Fibroblast of skin of right biceps (primary cell): Measurements from ENCODE around the gene RAB5B.

Source experiments
- DNase-seq: peaks from one replicate; pipeline ENCODE4 v3.0.0-alpha.2; 2013

The RAB5B gene, protein sequence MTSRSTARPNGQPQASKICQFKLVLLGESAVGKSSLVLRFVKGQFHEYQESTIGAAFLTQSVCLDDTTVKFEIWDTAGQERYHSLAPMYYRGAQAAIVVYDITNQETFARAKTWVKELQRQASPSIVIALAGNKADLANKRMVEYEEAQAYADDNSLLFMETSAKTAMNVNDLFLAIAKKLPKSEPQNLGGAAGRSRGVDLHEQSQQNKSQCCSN

DNA sequence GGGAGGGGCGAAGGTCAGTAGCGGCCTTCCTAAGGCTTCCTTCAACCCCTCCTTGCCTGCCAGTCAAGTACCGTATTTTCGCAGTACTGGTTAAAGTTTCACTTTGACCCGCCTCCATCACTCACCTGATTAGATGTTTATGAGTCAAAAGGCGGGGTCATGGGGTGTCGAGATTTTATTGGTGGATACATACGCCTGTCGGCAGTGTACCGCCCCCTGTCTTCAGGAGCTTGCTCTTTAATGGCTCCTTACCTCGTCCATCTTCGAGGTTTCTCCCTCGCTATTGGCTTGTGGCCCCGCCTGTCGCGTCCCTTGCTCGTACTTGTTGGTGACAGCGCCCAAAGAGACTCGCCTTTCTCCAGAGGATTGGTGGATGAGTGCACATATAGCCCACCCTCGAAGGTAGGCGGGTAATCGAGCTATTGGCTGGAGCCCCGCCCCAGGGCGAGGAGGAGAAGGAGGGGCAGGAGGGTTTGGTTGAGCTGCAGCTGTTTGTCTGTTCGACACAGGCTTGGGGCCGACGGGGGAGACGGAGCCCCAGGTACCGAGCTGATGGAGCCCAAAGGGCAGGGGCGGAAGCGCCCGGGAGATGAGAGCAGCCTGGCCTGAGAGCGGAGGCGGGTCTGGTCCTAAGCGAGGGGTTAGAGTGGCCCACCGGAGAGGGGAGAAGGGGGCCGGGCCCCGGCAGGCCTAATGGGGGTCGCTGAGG lies at the start of gene RAB5B:
TSS of gene RAB5B (plus strand) at position 480 of the 709 bp plus-strand sequence. CDS start 12,883 bp downstream, outside the sequence.
- peak; percentile 100 for DNase-seq

DNA sequence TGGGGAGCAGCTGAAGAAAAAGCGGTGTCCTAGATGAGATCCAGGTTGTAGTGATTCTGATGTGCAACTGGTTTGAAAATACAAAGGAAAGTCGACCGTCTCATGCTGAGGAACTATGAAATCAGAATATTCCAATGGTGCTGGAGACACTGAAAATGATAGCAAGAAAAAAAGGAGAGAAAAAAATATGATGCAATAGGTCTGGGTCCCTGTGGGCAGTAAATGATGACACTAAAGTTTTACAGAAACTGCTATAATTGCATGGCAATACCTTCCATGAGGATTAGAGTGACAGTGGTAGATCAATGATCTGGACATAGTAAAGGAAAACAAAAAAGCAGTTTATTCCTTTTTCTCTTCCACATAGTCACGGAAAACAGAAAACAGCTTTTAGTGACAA lies 48.5 kb upstream of the RAB5B start:
- DNase-seq: no peak

DNA sequence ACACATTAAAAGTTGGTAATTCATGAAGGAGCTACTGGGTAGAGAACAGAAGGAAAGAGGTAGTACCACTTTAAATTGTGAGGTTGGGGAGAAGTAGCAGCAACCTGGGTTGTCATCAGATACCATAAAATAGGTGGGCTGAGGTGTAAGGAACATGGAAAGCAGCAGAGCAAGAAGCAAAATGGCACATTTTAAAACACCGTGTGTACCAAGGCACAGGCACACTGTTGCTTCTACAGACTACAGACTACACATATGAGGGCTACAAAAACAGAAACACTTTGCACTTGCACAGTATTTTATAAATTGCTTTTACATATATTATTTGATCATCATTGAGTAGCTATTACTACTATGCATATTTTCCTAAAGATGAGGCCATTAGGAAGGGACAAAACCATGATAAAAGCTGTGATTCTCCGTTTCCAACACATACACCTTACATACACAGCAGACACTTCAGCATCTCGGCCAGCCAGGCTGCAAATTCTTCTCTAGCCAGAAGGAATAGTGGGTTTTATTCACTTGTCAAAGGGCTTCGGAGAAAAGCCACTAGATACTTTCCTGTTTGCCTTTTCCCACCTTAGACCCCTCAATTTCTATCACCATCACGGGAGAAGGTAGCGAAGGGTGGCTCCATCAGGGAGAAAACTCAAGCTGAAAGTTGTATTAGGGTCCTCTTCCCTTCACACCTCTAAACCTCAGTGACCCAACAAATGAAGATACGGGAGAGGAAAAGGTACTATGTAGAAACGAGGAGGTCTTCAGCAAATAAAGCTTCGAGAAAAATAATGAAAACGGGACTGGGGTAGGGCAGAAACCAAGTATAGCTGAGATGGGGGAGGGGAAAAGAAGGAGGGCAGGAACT lies 47.8 kb upstream of the RAB5B start:
- DNase-seq: no peak

DNA sequence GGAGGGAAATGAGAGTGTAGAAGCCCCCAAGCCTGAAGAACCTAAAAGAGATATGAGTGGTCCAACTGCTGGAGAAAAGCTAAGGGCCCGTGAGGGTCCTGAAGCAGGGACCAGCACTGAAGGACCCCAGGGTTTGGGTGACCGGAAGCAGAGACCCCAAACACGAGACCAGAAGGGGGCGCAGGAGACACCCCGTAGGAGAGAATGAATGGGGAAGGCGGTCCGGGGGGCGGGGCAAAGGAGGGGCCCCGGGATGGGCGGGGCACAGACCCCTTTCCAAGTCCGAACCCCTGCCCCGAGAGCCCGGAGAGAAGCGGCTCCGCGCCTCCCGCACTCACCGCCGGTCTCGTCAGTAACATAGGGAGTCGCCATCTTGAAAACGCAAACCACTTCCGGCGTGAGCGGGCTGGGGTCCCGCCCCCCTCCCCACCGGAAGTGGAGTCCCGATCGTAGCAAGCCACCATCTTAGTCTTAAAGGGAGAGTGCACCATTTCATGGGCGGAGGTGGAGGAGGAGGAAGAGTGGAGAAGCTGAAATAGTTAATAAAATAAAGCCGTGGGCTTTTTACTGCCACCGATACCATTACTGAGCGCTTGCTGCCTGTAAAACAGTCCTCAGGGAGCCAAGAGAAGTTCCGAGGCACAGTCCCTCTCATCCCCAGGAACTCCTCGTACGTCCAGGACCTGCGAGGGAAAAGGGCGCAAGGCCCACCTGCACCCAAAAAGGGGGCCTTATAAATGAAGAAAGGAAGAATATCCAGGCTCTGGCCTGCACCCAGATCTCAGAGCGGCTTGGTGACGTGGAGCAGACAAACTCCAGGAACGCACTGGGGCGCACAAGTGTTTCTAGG lies 46.9 kb upstream of the RAB5B start:
- peak; percentile 95 for DNase-seq

DNA sequence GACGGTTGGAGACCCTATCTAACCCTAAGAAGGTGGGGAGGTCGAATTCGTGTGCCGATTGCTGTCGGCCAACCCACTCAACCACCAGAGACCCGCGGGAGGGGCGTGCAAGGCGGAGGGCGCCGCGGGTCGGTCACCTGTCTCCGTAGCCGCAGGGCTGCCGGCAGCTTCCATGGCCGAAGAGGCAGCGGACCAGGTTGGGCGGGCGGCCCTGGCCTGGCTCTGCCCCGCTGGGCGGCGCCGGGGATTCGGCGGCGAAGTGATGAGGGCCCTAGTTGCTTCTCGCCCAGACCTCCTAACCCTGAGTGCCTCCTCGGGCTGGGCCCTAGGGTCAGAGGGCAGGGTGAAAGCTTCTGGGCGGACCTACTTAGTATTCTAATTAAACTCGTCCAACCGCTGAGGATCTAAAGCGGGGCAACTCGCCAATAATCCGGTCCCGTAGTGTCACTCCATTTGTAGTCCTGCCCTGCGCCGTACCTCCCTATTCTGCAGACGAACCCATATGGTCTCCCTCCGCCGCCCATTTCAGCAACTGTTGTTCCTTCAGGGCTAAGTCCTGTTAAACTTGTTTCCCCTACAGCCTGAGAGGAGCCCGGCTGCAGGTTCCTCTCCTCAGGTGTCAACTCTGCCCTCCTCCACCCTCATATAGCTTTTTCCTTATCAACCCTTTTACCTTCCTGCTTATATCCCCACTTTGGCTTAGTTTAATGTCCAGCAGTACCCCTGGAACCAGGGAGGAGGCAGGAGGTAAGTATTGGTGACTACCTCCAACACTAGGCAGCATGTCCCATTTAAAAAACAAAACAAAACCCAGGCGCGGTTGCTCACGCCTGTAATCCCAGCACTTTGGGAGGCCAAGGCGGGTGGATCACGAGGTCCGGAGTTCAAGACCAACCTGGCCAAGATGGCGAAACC lies 46.0 kb upstream of the RAB5B start, which contains the start of gene PYM1:
TSS of gene PYM1 (minus strand) at position 307 of the 915 bp plus-strand sequence. CDS start at position 174, 133 bp downstream.
- peak; percentile 73 for DNase-seq

DNA sequence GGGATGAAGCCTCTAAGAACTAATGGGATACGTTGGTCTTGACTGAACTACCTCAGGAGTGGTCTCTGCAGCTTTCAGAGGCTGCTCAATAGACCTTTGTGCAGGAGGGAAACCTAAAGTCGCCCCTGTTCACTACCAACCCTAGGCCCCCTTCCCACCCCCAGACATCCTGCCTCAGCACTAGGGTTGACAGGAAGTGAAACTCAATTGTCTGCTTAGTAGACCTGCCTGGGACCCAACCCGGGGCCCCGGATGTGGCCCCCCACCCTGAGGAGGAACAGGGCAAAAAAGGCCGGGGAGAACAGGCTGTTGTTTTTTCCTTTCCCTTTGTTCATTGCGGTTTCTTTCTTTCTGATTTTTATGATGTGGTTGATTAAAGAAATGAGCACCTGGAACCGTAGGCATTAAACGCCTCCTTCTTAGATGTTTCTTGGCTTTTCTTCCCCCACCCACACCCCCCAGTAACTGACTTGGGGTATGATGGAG lies 44.5 kb upstream of the RAB5B start:
- DNase-seq: no peak

DNA sequence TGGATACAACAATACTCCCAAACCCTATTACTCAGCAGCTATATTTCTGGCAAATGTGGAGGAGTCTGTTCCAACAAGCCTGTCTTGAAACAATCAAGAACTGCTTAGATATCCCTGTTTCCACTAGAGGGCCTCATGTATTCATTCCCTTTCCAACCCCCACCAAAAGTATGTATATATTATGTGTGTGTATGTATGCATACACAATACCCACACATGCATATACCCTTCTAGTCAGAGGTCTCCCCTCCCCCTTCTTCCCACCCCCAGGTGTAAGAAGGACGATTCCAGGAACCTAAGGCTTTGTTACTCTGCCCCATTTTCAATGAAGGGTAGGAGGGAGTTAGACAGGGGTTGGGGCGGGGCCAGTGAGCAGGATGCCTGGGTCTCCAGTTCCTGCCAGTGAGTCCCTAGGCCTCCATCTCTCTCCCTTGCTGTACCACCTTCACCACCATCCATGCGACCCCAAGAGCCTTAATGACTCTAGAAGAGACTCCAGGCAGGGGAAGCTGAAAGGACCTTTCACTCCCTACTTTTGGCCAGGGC lies 43.0 kb upstream of the RAB5B start, which contains the start of gene DGKA:
TSS of gene DGKA (plus strand) at position 392 of the 546 bp plus-strand sequence. CDS start 5,342 bp downstream, outside the sequence.
- DNase-seq: peak; percentile 82

DNA sequence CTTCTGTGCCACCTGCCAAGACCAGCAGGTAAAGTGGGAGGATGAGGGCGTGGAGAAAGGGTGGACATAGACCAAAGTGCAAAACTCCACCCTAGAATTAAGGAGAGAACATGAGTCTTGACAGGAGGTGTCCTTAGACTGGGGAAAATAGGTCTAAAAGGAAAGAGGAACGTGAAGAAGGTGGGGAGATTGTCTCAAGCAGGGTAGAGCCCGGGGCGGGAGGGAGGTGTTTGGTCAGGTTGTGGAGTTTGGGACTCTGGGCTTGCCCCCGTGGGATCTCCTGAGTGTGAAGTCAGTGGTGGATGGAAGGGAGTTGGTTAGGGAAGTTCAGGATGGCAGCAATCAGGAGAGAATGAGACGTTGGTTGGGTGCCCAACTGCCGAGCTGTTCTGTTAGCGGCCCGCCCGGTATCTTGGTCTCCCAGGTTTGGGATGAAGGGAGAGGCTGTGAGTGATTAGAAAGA lies 42.5 kb upstream of the RAB5B start:
- DNase-seq: no peak

DNA sequence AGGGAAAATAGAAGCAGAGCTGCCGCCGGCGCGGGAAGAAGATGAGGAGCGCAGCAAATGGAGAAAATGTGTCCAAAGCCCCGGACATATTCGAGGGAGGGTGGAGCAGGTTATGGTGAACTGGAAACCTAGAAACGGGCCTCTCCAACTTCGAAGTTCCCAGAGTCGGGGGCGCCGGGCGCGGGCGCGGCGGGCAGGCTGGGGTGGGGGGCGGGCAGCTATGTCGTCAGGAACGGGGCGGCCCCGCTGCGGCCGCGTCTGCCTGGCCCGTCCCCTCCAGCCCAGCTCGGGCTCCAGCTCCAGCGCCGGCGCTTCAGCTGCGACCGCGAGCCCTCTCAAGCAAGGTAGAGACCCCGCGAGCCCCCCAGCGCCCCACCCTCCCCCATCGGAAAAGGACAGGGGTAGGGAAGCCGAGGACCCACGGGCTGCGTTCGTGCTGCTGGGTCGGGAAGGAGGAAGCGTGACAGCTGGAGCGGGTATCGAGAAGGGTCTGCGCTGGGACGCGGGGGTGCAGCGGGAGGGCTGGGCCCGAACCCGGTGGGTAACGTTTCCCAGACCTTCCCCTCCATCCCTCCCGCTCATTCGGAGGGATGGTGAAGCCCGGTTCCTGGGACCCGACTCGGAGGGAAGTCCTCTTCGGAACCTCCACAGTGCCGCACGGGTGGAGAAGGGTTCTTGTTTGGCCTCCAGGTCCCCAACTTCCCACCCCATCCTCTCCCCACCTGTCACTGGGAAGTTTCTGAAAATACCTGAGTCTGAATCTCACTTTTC lies 41.9 kb upstream of the RAB5B start:
- peak; percentile 50 for DNase-seq

DNA sequence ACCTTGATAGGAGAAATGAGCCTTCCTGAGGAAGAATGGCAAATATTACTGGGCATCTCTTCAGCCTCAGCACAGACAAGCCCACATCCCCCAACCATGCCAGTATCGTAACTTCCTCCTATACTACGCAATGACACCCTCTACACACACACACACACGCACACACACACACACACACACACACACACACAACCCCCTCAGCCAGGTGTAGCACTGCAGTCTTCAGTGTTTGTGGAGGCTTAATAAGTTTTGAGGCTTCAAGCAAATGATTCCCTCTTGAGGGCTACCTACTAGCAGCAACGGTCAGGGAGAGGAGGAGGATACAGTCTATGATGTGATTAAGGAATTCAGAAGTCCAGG lies 41.3 kb upstream of the RAB5B start:
- peak; percentile 43 for DNase-seq

DNA sequence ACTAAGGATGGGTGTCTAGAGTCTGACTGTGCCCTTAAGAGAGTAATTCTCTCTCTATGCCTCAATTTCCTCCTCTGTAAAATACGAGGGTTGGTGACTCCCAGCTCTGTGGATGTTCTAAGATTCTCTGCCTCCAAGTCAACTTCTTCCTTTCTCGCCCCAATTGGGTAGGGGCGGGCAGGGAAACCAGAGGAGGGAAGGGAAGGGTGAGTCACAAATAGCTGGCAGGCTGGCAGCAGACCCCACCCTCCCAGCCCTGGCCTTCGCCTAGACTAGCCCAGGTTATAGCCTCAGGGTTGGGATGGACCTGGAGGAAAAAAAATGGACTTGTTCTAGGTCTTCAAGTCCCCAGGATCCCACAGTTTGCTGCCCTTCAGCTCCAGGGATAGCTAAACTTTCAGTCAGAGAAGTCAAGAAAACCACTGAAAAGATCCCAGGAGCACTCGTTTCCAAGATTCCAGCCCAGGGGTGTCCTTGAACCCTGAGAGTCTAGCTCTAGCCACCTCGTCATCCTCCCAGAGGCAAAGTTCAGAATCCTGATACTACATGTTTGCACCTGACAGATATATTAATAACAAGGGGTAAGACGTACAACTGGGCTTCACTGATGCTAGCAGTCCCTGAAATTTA lies 40.6 kb upstream of the RAB5B start:
- DNase-seq: peak; percentile 31

DNA sequence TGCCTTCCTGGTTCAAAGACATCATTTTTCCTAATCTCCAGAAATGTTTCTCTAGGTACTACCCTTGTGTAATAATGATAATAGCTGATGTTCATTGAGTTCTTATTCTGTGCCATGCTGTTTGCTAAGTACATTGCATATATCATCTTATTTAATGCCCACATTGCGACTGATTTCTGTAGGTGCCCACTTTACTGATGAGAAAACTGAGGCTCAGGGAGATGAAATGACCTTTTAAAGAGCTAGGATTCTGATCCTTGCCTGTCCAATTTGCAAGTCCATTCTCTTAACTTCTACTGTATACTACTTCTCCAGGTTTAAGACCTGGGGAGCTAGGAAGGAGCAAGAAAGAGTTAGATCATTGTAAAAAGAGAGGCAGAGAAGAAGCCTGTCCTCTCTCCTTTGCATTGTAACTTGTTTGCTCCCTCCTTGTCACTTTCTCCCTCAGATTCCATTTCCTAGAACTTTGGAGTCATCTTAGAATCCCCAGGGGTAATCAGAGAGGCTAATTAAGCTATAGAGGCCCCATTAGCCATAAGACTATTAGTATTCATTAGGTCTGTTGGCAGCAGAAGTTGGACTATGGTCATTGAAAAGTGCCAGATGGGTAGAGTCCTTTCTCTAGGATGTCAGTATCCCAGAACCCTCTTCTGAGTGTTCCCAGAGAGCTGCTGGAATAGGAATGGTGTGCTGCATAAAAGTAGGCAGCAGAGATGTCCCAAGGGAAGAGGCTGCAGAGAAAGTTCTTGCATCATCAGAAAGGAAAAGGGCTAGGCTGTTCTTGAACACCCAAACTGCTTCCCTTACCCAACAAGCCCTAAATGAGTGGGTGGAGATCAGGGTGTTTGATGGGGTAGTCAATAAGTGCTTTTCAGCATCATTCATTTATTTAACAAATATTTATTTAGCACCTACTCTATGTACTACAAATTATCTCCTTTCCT lies 39.8 kb upstream of the RAB5B start:
- peak; percentile 28 for DNase-seq

DNA sequence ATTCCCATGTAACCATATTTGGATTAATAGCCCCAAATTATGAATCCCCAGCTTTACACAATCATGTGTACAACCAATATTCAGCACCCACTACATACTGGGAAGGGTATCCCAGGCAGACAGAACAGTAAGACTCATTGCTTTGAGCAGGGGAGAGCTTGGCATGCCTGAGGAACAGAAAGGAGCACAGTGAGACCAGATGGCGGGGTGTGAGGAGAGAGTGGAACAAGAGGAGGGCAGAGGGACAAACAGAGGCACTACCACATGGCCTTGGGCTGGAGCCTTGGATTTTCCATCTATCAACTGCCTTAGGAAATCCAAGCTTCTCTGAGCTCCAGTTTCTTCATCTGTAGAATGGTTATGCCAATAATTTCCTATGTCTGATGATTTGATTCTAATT lies 39.1 kb upstream of the RAB5B start:
- DNase-seq: no peak

DNA sequence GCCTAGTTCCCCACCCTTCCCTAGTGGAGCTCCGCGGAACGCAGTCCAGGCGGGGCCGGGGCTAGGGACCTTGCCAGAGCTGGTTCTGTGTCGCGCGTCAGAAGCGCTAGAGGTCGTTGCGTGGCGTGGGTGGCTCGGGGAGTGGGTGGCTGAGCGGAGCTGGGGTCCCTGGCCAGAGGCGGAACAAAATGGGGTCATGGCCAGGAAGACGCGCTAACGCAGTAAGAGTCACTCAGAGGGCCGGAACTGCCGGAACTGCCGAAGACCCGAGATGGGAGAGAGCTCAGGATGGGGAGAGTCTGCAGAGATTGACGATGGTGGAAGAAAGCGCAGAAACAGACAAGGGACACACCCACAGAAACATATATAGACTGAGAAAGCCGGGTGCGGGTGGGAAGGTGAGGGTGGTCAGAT lies 38.1 kb upstream of the RAB5B start:
- DNase-seq: no peak

DNA sequence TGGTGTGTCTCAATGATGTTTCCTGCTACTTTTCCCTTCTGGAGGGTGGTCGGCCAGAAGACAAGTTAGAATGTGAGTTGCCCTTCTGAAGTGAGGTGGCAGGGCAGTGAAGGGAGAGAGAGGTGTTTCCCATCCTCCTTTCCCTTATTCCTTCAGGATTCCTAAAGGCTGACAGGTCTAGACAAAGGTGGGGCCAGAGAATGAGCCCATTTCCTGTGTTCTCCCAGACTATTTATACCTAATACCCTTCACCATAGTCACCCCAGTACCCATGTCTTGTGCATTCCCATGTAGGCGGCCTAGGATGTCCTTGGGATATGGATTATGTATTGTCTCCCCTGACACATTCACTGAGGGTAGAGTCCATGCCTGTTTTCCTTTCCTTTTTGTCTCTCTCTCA lies 35.9 kb upstream of the RAB5B start:
- peak; percentile 28 for DNase-seq

DNA sequence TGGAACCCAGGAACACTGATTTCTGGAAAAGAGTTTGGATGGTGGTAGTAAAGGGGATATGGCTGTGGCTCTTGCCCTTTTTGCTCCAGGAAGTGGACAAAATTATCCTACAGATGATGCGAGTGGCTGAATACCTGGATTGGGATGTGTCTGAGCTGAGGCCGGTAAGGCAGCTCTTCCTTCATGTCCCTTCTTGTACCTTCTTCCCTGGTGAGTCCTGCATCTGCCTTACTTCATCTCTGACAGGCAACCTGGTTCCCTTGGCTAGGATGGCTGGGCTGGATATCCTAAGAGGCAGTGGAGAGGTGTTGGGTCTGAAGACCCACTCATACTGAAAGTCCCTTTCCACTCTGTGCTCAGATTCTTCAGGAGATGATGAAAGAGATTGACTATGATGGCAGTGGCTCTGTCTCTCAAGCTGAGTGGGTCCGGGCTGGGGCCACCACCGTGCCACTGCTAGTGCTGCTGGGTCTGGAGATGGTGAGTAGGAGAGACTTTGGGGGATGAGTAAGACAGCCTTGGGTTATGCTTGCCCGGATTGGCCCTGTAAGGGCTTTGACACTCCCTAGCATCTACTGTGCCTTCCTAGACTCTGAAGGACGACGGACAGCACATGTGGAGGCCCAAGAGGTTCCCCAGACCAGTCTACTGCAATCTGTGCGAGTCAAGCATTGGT lies 34.9 kb upstream of the RAB5B start:
- no peak for DNase-seq

DNA sequence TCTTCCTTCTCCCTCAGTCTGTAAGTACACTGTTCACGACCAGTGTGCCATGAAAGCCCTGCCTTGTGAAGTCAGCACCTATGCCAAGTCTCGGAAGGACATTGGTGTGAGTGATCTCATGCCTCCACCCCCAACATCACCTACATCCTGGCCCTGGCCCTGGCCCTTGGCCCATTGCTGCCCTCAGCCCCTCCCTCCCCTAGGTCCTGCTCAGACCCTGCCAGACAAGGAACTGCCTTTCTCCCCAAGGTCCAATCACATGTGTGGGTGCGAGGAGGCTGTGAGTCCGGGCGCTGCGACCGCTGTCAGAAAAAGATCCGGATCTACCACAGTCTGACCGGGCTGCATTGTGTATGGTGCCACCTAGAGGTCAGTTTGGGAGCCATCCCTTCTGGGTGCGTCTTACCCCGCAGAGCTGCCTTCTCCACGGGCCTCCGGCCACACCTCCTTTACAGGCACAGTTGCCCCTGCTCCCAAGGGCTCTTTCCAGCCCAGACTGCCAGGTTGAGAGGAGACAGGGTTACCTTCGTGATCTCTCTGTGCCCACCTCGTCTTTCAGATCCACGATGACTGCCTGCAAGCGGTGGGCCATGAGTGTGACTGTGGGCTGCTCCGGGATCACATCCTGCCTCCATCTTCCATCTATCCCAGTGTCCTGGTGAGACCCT lies 33.7 kb upstream of the RAB5B start:
- peak; percentile 80 for DNase-seq
